Heart left ventricle (tissue), 16 donors: ENCODE measurements around the gene NIPA2. TPM values are rescaled to one million over a fixed set of nuclear protein-coding genes. Genes with fewer than 3 reads are reported as not detected.

Source experiments
- ATAC-seq, 4 donors: fragments of 200-7000 bp; cut with Tn5 transposase; one replicate each; pipeline ENCODE4 v1.9.1; 2020 to 2022; ENCODE audit warnings: moderate library complexity in 4 of 4, mild to moderate bottlenecking in 3 of 4, moderate number of reproducible peaks in 1 of 4
- DNase-seq, 5 donors: peaks; one replicate each; pipeline ENCODE4 v3.0.0-alpha.2; 2020
- H3K27ac ChIP-seq, 12 donors: fragments of 200-600 bp; sonication (generic) in 4 of 12; one replicate each; pipeline versions ENCODE4 v1.5.0 to v1.8.0; 2016 to 2022; ENCODE audit warnings: mild to moderate bottlenecking in 2 of 12
- H3K27me3 ChIP-seq, 9 donors: fragments of 200-600 bp; sonication (generic) in 2 of 9; one replicate each; pipeline versions ENCODE4 v1.5.1 to v1.8.0; 2016 to 2022; ENCODE audit warnings: mild to moderate bottlenecking in 3 of 9
- H3K36me3 ChIP-seq, 9 donors: fragments of 200-600 bp; sonication (generic) in 2 of 9; one replicate each; pipeline versions ENCODE4 v1.5.0 to v1.8.0; 2018 to 2022; ENCODE audit warnings: mild to moderate bottlenecking in 2 of 9
- H3K4me1 ChIP-seq, 12 donors: fragments of 200-600 bp; sonication (generic) in 4 of 12; one replicate each; pipeline versions ENCODE4 v1.5.0 to v1.8.0; 2016 to 2022; ENCODE audit warnings: mild to moderate bottlenecking in 3 of 12
- H3K4me3 ChIP-seq, 12 donors: fragments of 200-600 bp; sonication (generic) in 4 of 12; one replicate each; pipeline versions ENCODE4 v1.5.0 to v1.8.0; 2017 to 2022; ENCODE audit warnings: mild to moderate bottlenecking in 9 of 12, moderate library complexity in 4 of 12
- H3K9me3 ChIP-seq, 12 donors: fragments of 200-600 bp; sonication (generic) in 4 of 12; one replicate each; pipeline versions ENCODE4 v1.5.0 to v1.8.0; 2016 to 2022; ENCODE audit warnings: mild to moderate bottlenecking in 1 of 12
- CTCF ChIP-seq, 12 donors: fragments of 200-600 bp; sonication (generic) in 4 of 12; IDR thresholded peaks; one replicate each; pipeline versions ENCODE4 v1.5.0 to v1.8.0; 2018 to 2022; ENCODE audit warnings: antibody characterized with exemption in 12 of 12, mild to moderate bottlenecking in 5 of 12
- POLR2A ChIP-seq, 2 donors: fragments of 450-650 bp; IDR thresholded peaks; one replicate each; pipeline ENCODE4 v1.6.1; 2017; ENCODE audit warnings: antibody characterized with exemption in 2 of 2, mild to moderate bottlenecking in 2 of 2, moderate library complexity in 2 of 2
- WGBS, 4 donors: extraction: QIAGEN DNeasy Blood & Tissue Kit in 2 of 4; methylation state at CpG; one replicate each; pipeline versions ENCODE4 v1.1.5 to v1.1.7; 2013 to 2018; 5-methylcytosine and 5-hydroxymethylcytosine counted together
- intact Hi-C, 10 donors: fragments of 100-400 bp; cut with DNase I; formaldehyde crosslinking; loops; one replicate each; pipeline versions ENCODE4 v1.11.1 to v1.14.2; 2022
- polyA plus RNA-seq, 2 donors: library from polyadenylated mRNA; stranded (reverse); fragments of 200-250 nt; gene quantifications; one replicate each; pipeline ENCODE4 v1.2.3, GENCODE V29; 2013
- total RNA-seq, 9 donors: library from RNA; depleted of rRNA in 2 of 9; stranded (reverse); fragments of >200 nt in 2 of 9; fragmentation: NEBNext Ultra II Directional in 3 of 9; extraction: Animal tissue kit (Norgen Biotek cat#: 25700) in 3 of 9; gene quantifications; one replicate each; pipeline versions ENCODE4 v1.1.0 to v1.2.4, GENCODE V29; 2016 to 2023
- donor health status: ischemic (EF 13 %, LVEDD 7.1; RV severe dilation, severe dysfunction).
- donor health status: healthy with polysubstance abuse.
- donor health status: DM: no; HTN: yes; CAD: no.
- donor health status: DM: no; HTN: no; CAD: no.
- donor health status: ischemic (EF 25% LVEDD 6.9; RV normal size, moderate dysfunction).
- donor health status: ischemic (EF 25% LVEDD 5.7; RV mildly dilated, moderate dysfunction).
- donor health status: healthy.
- donor health status: DM: yes; HTN: yes; CAD: no.
- donor health status: ischemic (EF 35%, LVEDD 5.7; RV mildly dilated, moderate dysfunction).
- donor health status: nonischemic (EF 11% LVEDD 7.7; RV severe dilation, severe dysfunction).
- donor health status: DM: yes; HTN: yes; CAD: no.
- donor health status: PGD.
- donor health status: ischemic (EF 29% LVEDD 5.4; RV normal size, mild dysfunction).
- donor health status: nonischemic (EF 23%, LVEDD 6.1; RV moderate dilation, normal function).

Gene NIPA2
- total and polyA plus RNA-seq, 11 donors = 5.3 to 47.0 (median 20.6) TPM

- DNase-seq (no peak), ATAC-seq (no peak)
- H3K4me1 ChIP-seq = peaks cover 0 to 10% (median 0%) of the 10 kb centered on the region in 12 donors
- no peak overlapping the region for H3K4me3 ChIP-seq
- WGBS, 4 donors = 92 to 97% (median 95%) methylated on average over 9 of the region's 9 CpGs
- H3K27me3 ChIP-seq = no peaks in the 10 kb centered on the region
- no peak overlapping the region for H3K27ac ChIP-seq
- peaks cover 3 to 100% (median 97%) of the 10 kb centered on the region in 9 donors for H3K36me3 ChIP-seq
- TF ChIP-seq CTCF (IDR thresholded peaks at IDR 0.05) = no peak
- no peak for TF ChIP-seq POLR2A (IDR thresholded peaks at IDR 0.05)
- no peaks in the 10 kb centered on the region for H3K9me3 ChIP-seq
- intact Hi-C loops = loop anchor here in 1 of 10 donors (10.0 kb wide), 1 partner anchor 69 kb away; no protein-coding TSS in a partner anchor
Measured at GRCh38 chr15:22873841-22874240, 35.4 kb downstream of the NIPA2 start.

- TF ChIP-seq CTCF (IDR thresholded peaks at IDR 0.05) (no peak), POLR2A (IDR thresholded peaks at IDR 0.05) (no peak)
- Histone ChIP-seq H3K36me3 (peaks cover 0 to 100% (median 97%) of the 10 kb centered on the region in 9 donors), H3K27me3 (no peaks in the 10 kb centered on the region), H3K4me3 (no peak overlapping the region), H3K27ac (no peak overlapping the region), H3K9me3 (no peaks in the 10 kb centered on the region), H3K4me1 (peaks cover 0 to 10% (median 0%) of the 10 kb centered on the region in 12 donors)
- no peak for DNase-seq
- no peak for ATAC-seq
- intact Hi-C loops = loop anchor here in 1 of 10 donors (10.0 kb wide), 1 partner anchor 69 kb away; no protein-coding TSS in a partner anchor
- 96 to 99% (median 97%) methylated on average over 8 of the region's 8 CpGs for WGBS, 4 donors
Measured at GRCh38 chr15:22874256-22874655, 35.8 kb downstream of the NIPA2 start.

GRCh38 chr15:22874966-22875365 lies 36.5 kb downstream of the NIPA2 start:
- peaks cover 0 to 100% (median 97%) of the 10 kb centered on the region in 9 donors for H3K36me3 ChIP-seq
- no peak overlapping the region for H3K27ac ChIP-seq
- no peak overlapping the region for H3K4me3 ChIP-seq
- no peak for TF ChIP-seq POLR2A (IDR thresholded peaks at IDR 0.05)
- TF ChIP-seq CTCF (IDR thresholded peaks at IDR 0.05) = no peak
- no peaks in the 10 kb centered on the region for H3K27me3 ChIP-seq
- no peak for DNase-seq
- peaks cover 0 to 10% (median 0%) of the 10 kb centered on the region in 12 donors for H3K4me1 ChIP-seq
- intact Hi-C loops = loop anchor here in 1 of 10 donors (10.0 kb wide), 1 partner anchor 70 kb away; no protein-coding TSS in a partner anchor
- no peak for ATAC-seq
- no peaks in the 10 kb centered on the region for H3K9me3 ChIP-seq
- WGBS, 4 donors = 89 to 94% (median 92%) methylated on average over 7 of the region's 7 CpGs

- H3K9me3 ChIP-seq = no peaks in the 10 kb centered on the region
- H3K4me3 ChIP-seq = no peak overlapping the region
- peaks cover 0 to 100% (median 97%) of the 10 kb centered on the region in 9 donors for H3K36me3 ChIP-seq
- H3K27me3 ChIP-seq = no peaks in the 10 kb centered on the region
- H3K4me1 ChIP-seq = peaks cover 0 to 4% (median 0%) of the 10 kb centered on the region in 12 donors
- no peak overlapping the region for H3K27ac ChIP-seq
- intact Hi-C loops = loop anchor here in 1 of 10 donors (10.0 kb wide), 1 partner anchor 72 kb away; no protein-coding TSS in a partner anchor
- DNase-seq = no peak
- WGBS, 4 donors = 97 to 99% (median 97%) methylated on average over 5 of the region's 5 CpGs
- TF ChIP-seq CTCF (IDR thresholded peaks at IDR 0.05) (no peak), POLR2A (IDR thresholded peaks at IDR 0.05) (no peak)
- ATAC-seq = no peak
Measured at GRCh38 chr15:22877117-22877516, 38.7 kb downstream of the NIPA2 start.
